NCI-H1105 treated with DMSO at 0.1 percent for 48 hours (cell line): Measurements from ENCODE around the gene KANK4.
A peak's percentile ranks its signal among the peaks of the same experiment; 100 is the strongest.
"Not testable (repeated sequence)": the region's sequence is repeated elsewhere in the genome, so short reads cannot be mapped to it uniquely, and the experiment has no call there.

ENCODE experiments used
- DNase-seq: peaks from one replicate; lab custom pipeline; 2025; lab: John Stamatoyannopoulos, UW

Gene KANK4

GRCh38 chr1:62271948-62272728 is 47.1 kb downstream of the KANK4 start:
- DNase-seq = no peak

GRCh38 chr1:62271134-62271533 is 48.1 kb downstream of the KANK4 start:
- peak; percentile 41 for DNase-seq

GRCh38 chr1:62269851-62270495 is 49.3 kb downstream of the KANK4 start:
- DNase-seq = no peak

- no peak for DNase-seq
Observed at GRCh38 chr1:62269439-62269838, 49.8 kb downstream of the KANK4 start.

GRCh38 chr1:62268315-62268714 is 50.9 kb downstream of the KANK4 start:
- no peak for DNase-seq

GRCh38 chr1:62265956-62266935 is 53.0 kb downstream of the KANK4 start:
- DNase-seq = no peak

- DNase-seq = no peak
Observed at GRCh38 chr1:62263814-62264353, 55.4 kb downstream of the KANK4 start.

- no peak for DNase-seq
Observed at GRCh38 chr1:62263006-62263813, 56.0 kb downstream of the KANK4 start.

- no peak for DNase-seq
Observed at GRCh38 chr1:62260688-62261087, 58.5 kb downstream of the KANK4 start.

GRCh38 chr1:62259551-62259950 is 59.7 kb downstream of the KANK4 start:
- no peak for DNase-seq

GRCh38 chr1:62250126-62250726 is 69.0 kb downstream of the KANK4 start:
- DNase-seq = no peak

- peak; percentile 59 for DNase-seq
Observed at GRCh38 chr1:62247391-62248168, 71.7 kb downstream of the KANK4 start.

- DNase-seq = no peak
Observed at GRCh38 chr1:62245201-62245600, 74.0 kb downstream of the KANK4 start.

GRCh38 chr1:62244380-62244779 is 74.9 kb downstream of the KANK4 start:
- DNase-seq = not testable (repeated sequence)

GRCh38 chr1:62241371-62242131 is 77.7 kb downstream of the KANK4 start:
- DNase-seq = peak; percentile 30

- DNase-seq = no peak
Observed at GRCh38 chr1:62240651-62241370, 78.4 kb downstream of the KANK4 start.

GRCh38 chr1:62239652-62240403 is 79.4 kb downstream of the KANK4 start:
- DNase-seq = not testable (repeated sequence)

GRCh38 chr1:62238507-62238906 is 80.7 kb downstream of the KANK4 start:
- no peak for DNase-seq
